Immature natural killer cell (primary cell): Measurements from ENCODE around the gene CDK5RAP2. TPM values are rescaled to one million over a fixed set of nuclear protein-coding genes. Genes with fewer than 3 reads are reported as not detected.

Source experiments
- DNase-seq, 3 donors: peaks; one replicate each; pipeline ENCODE4 v3.0.0; 2022; ENCODE audit warnings: mixed read lengths in 1 of 3
- H3K27ac Mint-ChIP-seq, 6 donors: one replicate each; pipeline ENCODE4 v1.8.0; 2020; ENCODE audit warnings: mixed read lengths in 6 of 6, mild to moderate bottlenecking in 5 of 6, inconsistent platforms in 4 of 6, moderate library complexity in 3 of 6
- H3K27me3 Mint-ChIP-seq, 3 donors: one replicate each; pipeline ENCODE4 v1.8.0; 2020 to 2021; ENCODE audit warnings: low read depth in 3 of 3, mild to moderate bottlenecking in 3 of 3, mixed read lengths in 3 of 3, moderate library complexity in 3 of 3, inconsistent platforms in 1 of 3
- H3K36me3 Mint-ChIP-seq, 3 donors: one replicate each; pipeline ENCODE4 v1.8.0; 2020; ENCODE audit warnings: mixed read lengths in 3 of 3, inconsistent platforms in 2 of 3, mild to moderate bottlenecking in 2 of 3
- H3K4me1 Mint-ChIP-seq, 2 donors: one replicate each; pipeline ENCODE4 v1.8.0; 2020; ENCODE audit warnings: inconsistent platforms in 2 of 2, mild to moderate bottlenecking in 2 of 2, mixed read lengths in 2 of 2, moderate library complexity in 1 of 2
- H3K4me3 Mint-ChIP-seq, 5 donors: one replicate each; pipeline ENCODE4 v1.8.0; 2020; ENCODE audit warnings: mild to moderate bottlenecking in 5 of 5, mixed read lengths in 5 of 5, inconsistent platforms in 3 of 5, moderate library complexity in 3 of 5
- H3K9me3 Mint-ChIP-seq, 6 donors: one replicate each; pipeline ENCODE4 v1.8.0; 2020; ENCODE audit warnings: mild to moderate bottlenecking in 6 of 6, mixed read lengths in 6 of 6, inconsistent platforms in 4 of 6, moderate library complexity in 3 of 6
- polyA plus RNA-seq, 3 donors: library from polyadenylated mRNA; unstranded; fragments of 300-500 nt; fragmentation: Illumina TruSeq; gene quantifications; one replicate each; pipeline ENCODE4 v1.2.3, GENCODE V29; 2021

CDK5RAP2 gene
- polyA plus RNA-seq, 3 donors from 2014 or later, result 6.7 to 32.7 (median 11.6) TPM

- DNase-seq, result no peak
- H3K4me3 Mint-ChIP-seq, result no peak overlapping the region
- peaks cover 0 to 3% (median 0%) of the 10 kb centered on the region in 3 donors for H3K36me3 Mint-ChIP-seq
- no peaks in the 10 kb centered on the region for H3K9me3 Mint-ChIP-seq
- H3K27me3 Mint-ChIP-seq, result peaks cover 0 to 5% (median 3%) of the 10 kb centered on the region in 3 donors
- H3K27ac Mint-ChIP-seq, result no peak overlapping the region
- H3K4me1 Mint-ChIP-seq, result no peaks in the 10 kb centered on the region
Observed at GRCh38 chr9:120351106-120351505, 228.9 kb downstream of the CDK5RAP2 start.

GRCh38 chr9:120350596-120350995 lies 229.4 kb downstream of the CDK5RAP2 start:
- H3K9me3 Mint-ChIP-seq, result no peaks in the 10 kb centered on the region
- H3K27ac Mint-ChIP-seq, result no peak overlapping the region
- H3K36me3 Mint-ChIP-seq, result peaks cover 0 to 3% (median 0%) of the 10 kb centered on the region in 3 donors
- H3K4me1 Mint-ChIP-seq, result no peaks in the 10 kb centered on the region
- DNase-seq, result no peak
- H3K4me3 Mint-ChIP-seq, result no peak overlapping the region
- peaks cover 0 to 5% (median 3%) of the 10 kb centered on the region in 3 donors for H3K27me3 Mint-ChIP-seq

GRCh38 chr9:120348951-120349429 lies 231.0 kb downstream of the CDK5RAP2 start:
- no peak for DNase-seq
- H3K4me3 Mint-ChIP-seq, result no peak overlapping the region
- no peaks in the 10 kb centered on the region for H3K4me1 Mint-ChIP-seq
- no peaks in the 10 kb centered on the region for H3K9me3 Mint-ChIP-seq
- H3K27ac Mint-ChIP-seq, result no peak overlapping the region
- H3K36me3 Mint-ChIP-seq, result peaks cover 0 to 3% (median 0%) of the 10 kb centered on the region in 3 donors
- H3K27me3 Mint-ChIP-seq, result peaks cover 0 to 5% (median 3%) of the 10 kb centered on the region in 3 donors

GRCh38 chr9:120345379-120345778 lies 234.6 kb downstream of the CDK5RAP2 start:
- no peaks in the 10 kb centered on the region for H3K4me1 Mint-ChIP-seq
- no peaks in the 10 kb centered on the region for H3K9me3 Mint-ChIP-seq
- DNase-seq, result no peak
- no peak overlapping the region for H3K27ac Mint-ChIP-seq
- no peak overlapping the region for H3K4me3 Mint-ChIP-seq
- peaks cover 1 to 6% (median 5%) of the 10 kb centered on the region in 3 donors for H3K27me3 Mint-ChIP-seq
- no peaks in the 10 kb centered on the region for H3K36me3 Mint-ChIP-seq

GRCh38 chr9:120344230-120344629 lies 235.7 kb downstream of the CDK5RAP2 start:
- DNase-seq, result no peak
- H3K36me3 Mint-ChIP-seq, result no peaks in the 10 kb centered on the region
- no peak overlapping the region for H3K27ac Mint-ChIP-seq
- H3K9me3 Mint-ChIP-seq, result no peaks in the 10 kb centered on the region
- H3K4me1 Mint-ChIP-seq, result no peaks in the 10 kb centered on the region
- H3K4me3 Mint-ChIP-seq, result no peak overlapping the region
- H3K27me3 Mint-ChIP-seq, result peaks cover 0 to 5% (median 4%) of the 10 kb centered on the region in 3 donors

GRCh38 chr9:120343416-120343815 lies 236.6 kb downstream of the CDK5RAP2 start:
- no peak for DNase-seq
- H3K36me3 Mint-ChIP-seq, result no peaks in the 10 kb centered on the region
- no peak overlapping the region for H3K4me3 Mint-ChIP-seq
- H3K4me1 Mint-ChIP-seq, result no peaks in the 10 kb centered on the region
- no peaks in the 10 kb centered on the region for H3K9me3 Mint-ChIP-seq
- H3K27ac Mint-ChIP-seq, result no peak overlapping the region
- H3K27me3 Mint-ChIP-seq, result peaks cover 0 to 8% (median 4%) of the 10 kb centered on the region in 3 donors

Other genes with a start within 250 kb of the CDK5RAP2 start
- gene MEGF9, start 134.3 kb upstream of the CDK5RAP2 start, polyA plus RNA-seq, result 10 to 100 TPM; 10.0 to 13.3 (median 11.2) TPM
- 10 to 100 TPM; 34.0 to 60.4 (median 51.0) TPM for gene FBXW2, start 213.2 kb upstream of the CDK5RAP2 start, polyA plus RNA-seq